GM19372 (cell line): ENCODE data around the gene RFC2.
"Not testable (repeated sequence)": the region's sequence is repeated elsewhere in the genome, so short reads cannot be mapped to it uniquely, and the experiment has no call there.

Experiments
- ATAC-seq: cut with Tn5 transposase; IDR thresholded peaks from one replicate; pipeline ENCODE4 v1.9.1; 2021; ENCODE audit warnings: mild to moderate bottlenecking, low read depth, moderate library complexity; ENCODE audit not compliant: unreplicated experiment

The RFC2 gene

GRCh38 chr7:74195139-74195860 lies 58.9 kb downstream of the RFC2 start:
- not testable (repeated sequence) for ATAC-seq

GRCh38 chr7:74194686-74195085 lies 59.5 kb downstream of the RFC2 start:
- ATAC-seq = no peak

- no peak for ATAC-seq
Measured at GRCh38 chr7:74193913-74194312, 60.3 kb downstream of the RFC2 start.

GRCh38 chr7:74193054-74193453 lies 61.1 kb downstream of the RFC2 start:
- no peak for ATAC-seq

- no peak for ATAC-seq
Measured at GRCh38 chr7:74191231-74191630, 63.0 kb downstream of the RFC2 start.

GRCh38 chr7:74190259-74190658 lies 63.9 kb downstream of the RFC2 start:
- no peak for ATAC-seq

- no peak for ATAC-seq
Measured at GRCh38 chr7:74187915-74188675, 66.1 kb downstream of the RFC2 start.

- no peak for ATAC-seq
Measured at GRCh38 chr7:74185636-74186035, 68.6 kb downstream of the RFC2 start.

- no peak for ATAC-seq
Measured at GRCh38 chr7:74185016-74185415, 69.2 kb downstream of the RFC2 start.

GRCh38 chr7:74183653-74184450 lies 70.3 kb downstream of the RFC2 start:
- no peak for ATAC-seq

- ATAC-seq = no peak
Measured at GRCh38 chr7:74183142-74183541, 71.1 kb downstream of the RFC2 start.

GRCh38 chr7:74182453-74183090 lies 71.6 kb downstream of the RFC2 start:
- no peak for ATAC-seq

- ATAC-seq = no peak
Measured at GRCh38 chr7:74181821-74182220, 72.4 kb downstream of the RFC2 start.
